Mesothelial cell of epicardium (in vitro differentiated cells): ENCODE data around the gene ARMC2. TPM values are rescaled to one million over a fixed set of nuclear protein-coding genes. Genes with fewer than 3 reads are reported as not detected.
"Not testable (repeated sequence)": the region's sequence is repeated elsewhere in the genome, so short reads cannot be mapped to it uniquely, and the experiment has no call there.

ENCODE experiments used
- DNase-seq, 2 experiments: peaks; one replicate each; pipeline ENCODE4 v3.0.0; 2021; ENCODE audit warnings: low spot score in 2 of 2; ENCODE audit not compliant: unreplicated experiment in 2 of 2
- H3K27ac Mint-ChIP-seq: 2 replicates; pipeline ENCODE4 v1.8.0; 2021; ENCODE audit warnings: mixed read lengths
- H3K27me3 Mint-ChIP-seq: 2 replicates; pipeline ENCODE4 v1.8.0; 2021; ENCODE audit warnings: low read depth, mixed read lengths
- H3K36me3 Mint-ChIP-seq: 2 replicates; pipeline ENCODE4 v1.8.0; 2021; ENCODE audit warnings: mixed read lengths
- H3K4me1 Mint-ChIP-seq: 2 replicates; pipeline ENCODE4 v1.8.0; 2021; ENCODE audit warnings: mixed read lengths
- H3K4me3 Mint-ChIP-seq: 2 replicates; pipeline ENCODE4 v1.8.0; 2021; ENCODE audit warnings: mild to moderate bottlenecking, moderate library complexity, mixed read lengths
- H3K9me3 Mint-ChIP-seq: 2 replicates; pipeline ENCODE4 v1.8.0; 2021; ENCODE audit warnings: mixed read lengths
- total RNA-seq: library from RNA; stranded (reverse); gene quantifications from 3 replicates; pipeline ENCODE4 v1.2.1, GENCODE V29; 2021
- TF ChIP-seq, protein P1 (sequence below): fragments of 200-600 bp; sonication (generic); IDR thresholded peaks from one replicate; pipeline ENCODE4 v1.5.0; 2021; ENCODE audit warnings: antibody characterized with exemption; ENCODE audit not compliant: unreplicated experiment

ARMC2 gene
- total RNA-seq, 1 donor from 2014 or later, result 16.5 TPM

DNA sequence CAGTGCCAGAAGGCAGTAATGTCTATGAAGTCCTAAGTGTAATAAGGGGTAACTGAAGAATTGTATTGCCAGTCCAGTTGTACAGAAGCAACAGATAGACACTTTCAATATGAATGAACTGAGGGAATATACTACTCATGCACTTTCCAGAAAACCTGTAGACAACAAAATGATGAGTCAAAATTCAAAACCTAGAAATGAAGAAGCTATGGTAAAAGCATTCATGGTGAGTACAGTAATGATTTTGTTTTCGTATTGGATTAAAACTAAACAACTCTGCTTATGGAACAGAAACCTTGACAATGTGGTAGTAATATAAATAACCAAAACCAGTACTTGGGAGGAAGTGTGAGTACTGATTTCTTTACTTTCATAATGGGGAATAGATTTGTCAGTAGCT is 35.0 kb downstream of the ARMC2 start:
- Mint-ChIP-seq H3K27ac (no peak overlapping the region), H3K9me3 (peaks cover 10% of the 10 kb centered on the region)
- TF ChIP-seq, protein P1, sequence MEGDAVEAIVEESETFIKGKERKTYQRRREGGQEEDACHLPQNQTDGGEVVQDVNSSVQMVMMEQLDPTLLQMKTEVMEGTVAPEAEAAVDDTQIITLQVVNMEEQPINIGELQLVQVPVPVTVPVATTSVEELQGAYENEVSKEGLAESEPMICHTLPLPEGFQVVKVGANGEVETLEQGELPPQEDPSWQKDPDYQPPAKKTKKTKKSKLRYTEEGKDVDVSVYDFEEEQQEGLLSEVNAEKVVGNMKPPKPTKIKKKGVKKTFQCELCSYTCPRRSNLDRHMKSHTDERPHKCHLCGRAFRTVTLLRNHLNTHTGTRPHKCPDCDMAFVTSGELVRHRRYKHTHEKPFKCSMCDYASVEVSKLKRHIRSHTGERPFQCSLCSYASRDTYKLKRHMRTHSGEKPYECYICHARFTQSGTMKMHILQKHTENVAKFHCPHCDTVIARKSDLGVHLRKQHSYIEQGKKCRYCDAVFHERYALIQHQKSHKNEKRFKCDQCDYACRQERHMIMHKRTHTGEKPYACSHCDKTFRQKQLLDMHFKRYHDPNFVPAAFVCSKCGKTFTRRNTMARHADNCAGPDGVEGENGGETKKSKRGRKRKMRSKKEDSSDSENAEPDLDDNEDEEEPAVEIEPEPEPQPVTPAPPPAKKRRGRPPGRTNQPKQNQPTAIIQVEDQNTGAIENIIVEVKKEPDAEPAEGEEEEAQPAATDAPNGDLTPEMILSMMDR, result no peak

DNA sequence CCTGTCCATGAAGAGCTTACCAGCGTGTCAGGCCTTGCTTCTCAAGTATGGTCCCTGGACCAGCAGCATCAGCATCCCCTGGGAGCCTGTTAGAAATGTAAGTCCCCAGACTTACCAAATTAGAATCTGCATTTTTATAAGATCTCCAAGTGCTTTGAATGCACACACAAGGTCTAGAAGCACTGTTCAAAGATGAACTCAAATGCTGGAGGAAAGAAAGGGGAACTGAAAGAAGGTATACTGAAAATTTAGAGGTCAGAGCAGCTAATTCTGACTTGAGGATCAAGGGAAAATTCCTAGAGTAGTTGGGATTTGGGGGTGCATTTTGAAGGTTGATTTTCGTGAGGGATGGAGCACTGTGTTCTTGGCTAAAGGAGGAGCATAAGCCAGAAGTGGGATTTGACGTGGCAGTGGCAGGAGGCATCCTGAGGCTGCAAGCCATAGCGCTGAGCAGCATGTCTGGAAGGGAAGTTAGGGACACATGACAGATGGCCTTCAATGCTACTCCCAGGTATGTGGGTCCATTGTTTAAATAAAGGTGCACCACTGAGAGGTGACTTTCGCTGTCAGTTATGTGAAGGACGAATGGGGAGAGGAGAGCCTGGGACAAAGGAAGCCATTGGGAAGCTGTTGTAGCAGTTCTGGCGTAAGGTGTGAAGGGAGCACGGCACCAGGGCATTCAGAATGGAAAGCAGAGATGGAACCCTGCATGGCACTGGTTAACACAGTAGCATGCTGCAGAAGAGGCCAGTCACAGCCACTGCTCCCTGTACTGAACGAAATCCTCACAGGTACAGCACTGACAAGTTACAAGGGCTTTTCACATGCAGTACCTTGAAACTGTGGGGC is 36.2 kb downstream of the ARMC2 start:
- peaks cover 30% of the 10 kb centered on the region for H3K36me3 Mint-ChIP-seq
- peaks cover 10% of the 10 kb centered on the region for H3K9me3 Mint-ChIP-seq
- H3K4me3 Mint-ChIP-seq, result no peak overlapping the region
- no peak for DNase-seq
- no peaks in the 10 kb centered on the region for H3K27me3 Mint-ChIP-seq
- H3K4me1 Mint-ChIP-seq, result no peaks in the 10 kb centered on the region
- no peak overlapping the region for H3K27ac Mint-ChIP-seq
- TF ChIP-seq, protein P1, result no peak

More for the DNA sequence above, 35.0 kb downstream of the ARMC2 start:
- peaks cover 37% of the 10 kb centered on the region for H3K36me3 Mint-ChIP-seq
- no peaks in the 10 kb centered on the region for H3K27me3 Mint-ChIP-seq
- DNase-seq, result no peak
- no peak overlapping the region for H3K4me3 Mint-ChIP-seq
- no peaks in the 10 kb centered on the region for H3K4me1 Mint-ChIP-seq

DNA sequence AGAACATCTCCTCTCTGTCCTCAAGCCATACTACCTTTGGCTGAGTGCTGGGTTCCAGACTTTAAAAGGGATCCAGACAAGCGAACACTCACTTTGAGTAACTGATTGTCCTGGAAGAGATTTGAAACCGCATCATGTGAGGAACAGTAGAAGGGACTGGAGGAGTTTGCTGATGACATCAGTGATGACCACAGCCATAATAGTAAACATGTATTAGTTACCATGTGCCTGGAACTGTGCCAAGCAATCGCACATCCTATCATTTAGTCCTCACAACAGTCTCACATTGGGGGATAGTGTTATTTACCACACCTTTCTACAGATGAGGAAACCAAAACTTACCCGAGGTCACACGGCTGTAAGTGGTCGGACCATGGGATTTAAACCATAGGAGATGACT is 39.8 kb downstream of the ARMC2 start:
- H3K4me1 Mint-ChIP-seq, result no peaks in the 10 kb centered on the region
- no peaks in the 10 kb centered on the region for H3K27me3 Mint-ChIP-seq
- no peak for DNase-seq
- H3K27ac Mint-ChIP-seq, result no peak overlapping the region
- TF ChIP-seq, protein P1, result no peak
- peaks cover 3% of the 10 kb centered on the region for H3K9me3 Mint-ChIP-seq
- H3K4me3 Mint-ChIP-seq, result no peak overlapping the region
- peaks cover 3% of the 10 kb centered on the region for H3K36me3 Mint-ChIP-seq

DNA sequence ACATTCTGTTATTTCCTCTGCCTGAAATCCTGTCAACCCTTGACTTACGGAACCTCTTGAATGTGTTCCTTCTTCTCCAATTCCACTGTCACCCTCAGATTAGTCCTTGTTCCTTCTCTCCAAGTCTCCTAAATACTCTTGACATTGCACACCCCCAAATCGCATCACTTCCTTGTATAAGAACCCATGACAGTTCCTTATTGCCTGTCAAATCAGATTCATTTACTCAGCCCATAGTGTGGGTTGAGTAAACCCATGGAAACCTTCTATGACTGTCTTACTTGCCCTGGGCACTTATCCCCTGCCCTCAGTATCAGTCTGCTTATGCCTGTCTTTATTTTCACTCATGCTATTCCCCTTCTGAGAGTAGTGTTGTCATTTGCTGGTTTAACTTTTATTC is 40.5 kb downstream of the ARMC2 start:
- H3K27me3 Mint-ChIP-seq, result no peaks in the 10 kb centered on the region
- no peak overlapping the region for H3K27ac Mint-ChIP-seq
- H3K4me3 Mint-ChIP-seq, result no peak overlapping the region
- no peaks in the 10 kb centered on the region for H3K9me3 Mint-ChIP-seq
- peaks cover 3% of the 10 kb centered on the region for H3K4me1 Mint-ChIP-seq
- TF ChIP-seq, protein P1, result no peak
- H3K36me3 Mint-ChIP-seq, result no peaks in the 10 kb centered on the region
- DNase-seq, result no peak

DNA sequence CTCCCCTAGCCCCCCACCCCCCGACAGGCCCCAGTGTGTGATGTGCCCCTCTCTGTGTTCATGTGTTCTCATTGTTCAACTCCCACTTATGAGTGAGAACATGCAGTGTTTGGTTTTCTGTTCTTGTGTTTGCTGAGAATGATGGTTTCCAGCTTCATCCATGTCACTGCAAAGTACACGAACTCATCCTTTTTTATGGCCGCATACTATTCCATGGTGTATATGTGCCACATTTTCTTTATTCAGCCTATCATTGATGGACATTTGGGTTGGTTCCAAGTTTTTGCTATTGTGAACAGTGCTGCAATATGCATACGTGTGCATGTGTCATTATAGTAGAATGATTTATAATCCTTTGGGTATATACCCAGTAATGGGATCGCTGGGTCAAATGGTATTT is 42.7 kb downstream of the ARMC2 start:
- H3K4me1 Mint-ChIP-seq, H3K9me3 Mint-ChIP-seq, H3K36me3 Mint-ChIP-seq, H3K27ac Mint-ChIP-seq, H3K27me3 Mint-ChIP-seq, DNase-seq, H3K4me3 Mint-ChIP-seq: not testable (repeated sequence)

DNA sequence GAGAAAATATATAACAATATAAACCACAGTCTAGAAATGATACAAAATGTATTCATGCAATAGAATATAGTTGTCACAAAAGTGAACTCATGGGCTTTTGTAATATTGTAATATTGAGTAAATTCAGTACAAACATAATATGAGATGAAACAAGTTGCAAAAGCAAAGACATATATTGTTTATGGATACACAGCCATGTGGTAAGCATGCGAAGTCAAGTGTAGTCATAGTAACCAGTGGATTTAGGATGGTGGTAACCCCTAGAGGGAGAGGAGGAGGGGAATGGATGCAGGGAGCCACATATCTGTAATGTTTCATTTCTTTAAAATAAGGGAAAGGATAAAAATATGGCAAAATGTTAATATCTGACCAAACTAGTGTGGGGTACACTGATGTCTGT is 47.3 kb downstream of the ARMC2 start:
- Mint-ChIP-seq H3K9me3 (no peaks in the 10 kb centered on the region), H3K27ac (no peak overlapping the region), H3K36me3 (no peaks in the 10 kb centered on the region), H3K4me3 (no peak overlapping the region), H3K4me1 (peaks cover 3% of the 10 kb centered on the region), H3K27me3 (no peaks in the 10 kb centered on the region)
- TF ChIP-seq, protein P1, result no peak
- no peak for DNase-seq
